Endodermal cell (in vitro differentiated cells): Measurements from ENCODE around the gene SND1. TPM values are rescaled to one million over a fixed set of nuclear protein-coding genes. Genes with fewer than 3 reads are reported as not detected.
A peak's percentile ranks its signal among the peaks of the same experiment; 100 is the strongest.

Experiments used
- DNase-seq: peaks from one replicate; pipeline ENCODE4 v3.0.0-alpha.2; 2017
- H3K27ac ChIP-seq: 2 replicates; pipeline ENCODE4 v1.5.1; 2013; ENCODE audit warnings: mild to moderate bottlenecking, low read depth, low read length, moderate library complexity
- H3K27me3 ChIP-seq: 2 replicates; pipeline ENCODE4 v1.6.1; 2013; ENCODE audit warnings: mild to moderate bottlenecking, low read length, moderate library complexity; ENCODE audit not compliant: insufficient read depth, control insufficient read depth, poor library complexity, severe bottlenecking
- H3K36me3 ChIP-seq: 2 replicates; pipeline ENCODE4 v1.7.0; 2013; ENCODE audit warnings: mild to moderate bottlenecking, low read length, moderate library complexity; ENCODE audit not compliant: control insufficient read depth, insufficient read depth
- H3K4me1 ChIP-seq: one replicate; pipeline ENCODE4 v1.7.0; 2013; ENCODE audit warnings: low read length; ENCODE audit not compliant: control insufficient read depth, insufficient read depth
- H3K4me3 ChIP-seq: 2 replicates; pipeline ENCODE4 v1.5.1; 2013; ENCODE audit warnings: mild to moderate bottlenecking, low read length, moderate library complexity
- H3K9ac ChIP-seq: 2 replicates; pipeline ENCODE4 v1.6.1; 2013; ENCODE audit warnings: mild to moderate bottlenecking, low read length, moderate library complexity; ENCODE audit not compliant: poor library complexity, severe bottlenecking; ENCODE audit errors: extremely low read depth
- H3K9me3 ChIP-seq: 2 replicates; pipeline ENCODE4 v1.6.1; 2013; ENCODE audit warnings: mild to moderate bottlenecking, low read length, moderate library complexity; ENCODE audit not compliant: control insufficient read depth
- H3K27ac Mint-ChIP-seq: 2 replicates; pipeline ENCODE4 v1.8.0; 2020; ENCODE audit warnings: mixed read lengths
- H3K27me3 Mint-ChIP-seq: 2 replicates; pipeline ENCODE4 v1.8.0; 2021; ENCODE audit warnings: mild to moderate bottlenecking, mixed read lengths; ENCODE audit not compliant: insufficient read depth
- H3K36me3 Mint-ChIP-seq: 2 replicates; pipeline ENCODE4 v1.8.0; 2020; ENCODE audit warnings: low read depth, mixed read lengths
- H3K4me1 Mint-ChIP-seq: 2 replicates; pipeline ENCODE4 v1.8.0; 2020; ENCODE audit warnings: mixed read lengths
- H3K4me3 Mint-ChIP-seq: 2 replicates; pipeline ENCODE4 v1.8.0; 2020; ENCODE audit warnings: mild to moderate bottlenecking, moderate library complexity, mixed read lengths
- H3K9me3 Mint-ChIP-seq: 2 replicates; pipeline ENCODE4 v1.8.0; 2020; ENCODE audit warnings: mild to moderate bottlenecking, mixed read lengths
- WGBS, 2 experiments: methylation state at CpG; one replicate each; pipeline versions ENCODE4 v1.1.5 to v1.1.7; 2013; ENCODE audit warnings: missing lambda C conversion rate in 2 of 2, mixed read lengths in 1 of 2; ENCODE audit not compliant: insufficient coverage in 1 of 2, insufficient read length in 1 of 2; 5-methylcytosine and 5-hydroxymethylcytosine counted together
- total RNA-seq, 2 donors: library from RNA; stranded (reverse); fragmentation: NEBNext Ultra II Directional in 1 of 2; extraction: Animal tissue kit (Norgen Biotek cat#: 25700) in 1 of 2; gene quantifications; 2 replicates in 1 of 2; 3 replicates in 1 of 2; pipeline ENCODE4 v1.2.1, GENCODE V29; 2021
- TF ChIP-seq, protein P1 (sequence below): fragments of 200-600 bp; sonication (generic); conservative IDR thresholded peaks from 2 replicates; pipeline ENCODE4 v1.5.0; 2021; ENCODE audit warnings: antibody characterized with exemption, mild to moderate bottlenecking

Gene SND1
- total RNA-seq, 2 donors from 2014 or later, result 240 to 267 TPM

- H3K9ac ChIP-seq, result no peak overlapping the region
- DNase-seq, result no peak
- H3K36me3 ChIP-seq, result peaks cover 81% of the 10 kb centered on the region
- H3K27ac Mint-ChIP-seq, result no peak overlapping the region
- no peaks in the 10 kb centered on the region for H3K4me1 ChIP-seq
- H3K4me3 ChIP-seq, result no peak overlapping the region
- no peaks in the 10 kb centered on the region for H3K9me3 Mint-ChIP-seq
- H3K4me3 Mint-ChIP-seq, result no peak overlapping the region
- H3K27ac ChIP-seq, result no peak overlapping the region
- H3K27me3 ChIP-seq, result no peaks in the 10 kb centered on the region
- WGBS, 2 experiments, result 95 to 97% methylated on average over 5 of the region's 5 CpGs
- no peaks in the 10 kb centered on the region for H3K4me1 Mint-ChIP-seq
- TF ChIP-seq, protein P1, sequence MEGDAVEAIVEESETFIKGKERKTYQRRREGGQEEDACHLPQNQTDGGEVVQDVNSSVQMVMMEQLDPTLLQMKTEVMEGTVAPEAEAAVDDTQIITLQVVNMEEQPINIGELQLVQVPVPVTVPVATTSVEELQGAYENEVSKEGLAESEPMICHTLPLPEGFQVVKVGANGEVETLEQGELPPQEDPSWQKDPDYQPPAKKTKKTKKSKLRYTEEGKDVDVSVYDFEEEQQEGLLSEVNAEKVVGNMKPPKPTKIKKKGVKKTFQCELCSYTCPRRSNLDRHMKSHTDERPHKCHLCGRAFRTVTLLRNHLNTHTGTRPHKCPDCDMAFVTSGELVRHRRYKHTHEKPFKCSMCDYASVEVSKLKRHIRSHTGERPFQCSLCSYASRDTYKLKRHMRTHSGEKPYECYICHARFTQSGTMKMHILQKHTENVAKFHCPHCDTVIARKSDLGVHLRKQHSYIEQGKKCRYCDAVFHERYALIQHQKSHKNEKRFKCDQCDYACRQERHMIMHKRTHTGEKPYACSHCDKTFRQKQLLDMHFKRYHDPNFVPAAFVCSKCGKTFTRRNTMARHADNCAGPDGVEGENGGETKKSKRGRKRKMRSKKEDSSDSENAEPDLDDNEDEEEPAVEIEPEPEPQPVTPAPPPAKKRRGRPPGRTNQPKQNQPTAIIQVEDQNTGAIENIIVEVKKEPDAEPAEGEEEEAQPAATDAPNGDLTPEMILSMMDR, result no peak
- no peaks in the 10 kb centered on the region for H3K9me3 ChIP-seq
- no peaks in the 10 kb centered on the region for H3K27me3 Mint-ChIP-seq
- H3K36me3 Mint-ChIP-seq, result peaks cover 69% of the 10 kb centered on the region
Observed at GRCh38 chr7:128092221-128092620, 440.2 kb downstream of the SND1 start.

- H3K9me3 ChIP-seq, result no peaks in the 10 kb centered on the region
- no peaks in the 10 kb centered on the region for H3K27me3 ChIP-seq
- no peaks in the 10 kb centered on the region for H3K4me1 ChIP-seq
- DNase-seq, result no peak
- Mint-ChIP-seq H3K4me3 (no peak overlapping the region), H3K27ac (no peak overlapping the region), H3K9me3 (no peaks in the 10 kb centered on the region), H3K4me1 (no peaks in the 10 kb centered on the region), H3K36me3 (peaks cover 69% of the 10 kb centered on the region), H3K27me3 (no peaks in the 10 kb centered on the region)
- H3K27ac ChIP-seq, result peak overlapping the region; percentile 29
- TF ChIP-seq, protein P1, result no peak
- no peak overlapping the region for H3K9ac ChIP-seq
- H3K36me3 ChIP-seq, result peaks cover 75% of the 10 kb centered on the region
- 96 to 97% methylated on average over 9 to 14 of the region's 14 CpGs for WGBS, 2 experiments
- no peak overlapping the region for H3K4me3 ChIP-seq
Observed at GRCh38 chr7:128093614-128094570, 441.9 kb downstream of the SND1 start.

- peaks cover 62% of the 10 kb centered on the region for H3K36me3 Mint-ChIP-seq
- no peaks in the 10 kb centered on the region for H3K9me3 Mint-ChIP-seq
- TF ChIP-seq, protein P1, result no peak
Observed at GRCh38 chr7:128094686-128095085, 442.7 kb downstream of the SND1 start.

More at GRCh38 chr7:128094686-128095085, 442.7 kb downstream of the SND1 start:
- no peak overlapping the region for H3K27ac Mint-ChIP-seq
- Histone ChIP-seq H3K27ac (no peak overlapping the region), H3K9me3 (no peaks in the 10 kb centered on the region), H3K4me3 (no peak overlapping the region), H3K36me3 (peaks cover 69% of the 10 kb centered on the region), H3K9ac (no peak overlapping the region), H3K27me3 (no peaks in the 10 kb centered on the region), H3K4me1 (no peaks in the 10 kb centered on the region)
- no peak for DNase-seq
- WGBS, 2 experiments, result 94 to 98% methylated on average over 6 to 8 of the region's 8 CpGs
- H3K27me3 Mint-ChIP-seq, result no peaks in the 10 kb centered on the region
- no peaks in the 10 kb centered on the region for H3K4me1 Mint-ChIP-seq
- H3K4me3 Mint-ChIP-seq, result no peak overlapping the region
